Measurements from ENCODE around the gene SAAL1. TPM values are rescaled to one million over a fixed set of nuclear protein-coding genes. Genes with fewer than 3 reads are reported as not detected.
A peak's percentile ranks its signal among the peaks of the same experiment; 100 is the strongest.

The SAAL1 gene
- total RNA-seq, 2 donors from 2014 or later: 11.8 to 18.6 TPM

- peak; percentile 83 for TF ChIP-seq CTCF (IDR thresholded peaks at IDR 0.05)
Measured at GRCh38 chr11:18115360-18116127, 9.7 kb upstream of the SAAL1 start.

GRCh38 chr11:18111005-18111404 lies 5.1 kb upstream of the SAAL1 start:
- Histone ChIP-seq H3K4me3 (no peak overlapping the region), H3K36me3 (no peaks in the 10 kb centered on the region), H3K9me3 (no peaks in the 10 kb centered on the region), H3K4me1 (ENCODE audit: control insufficient read depth in 1 of 2, low read depth in 2 of 2) (peaks cover 0 to 4% of the 10 kb centered on the region in 2 donors), H3K27me3 (replicated peaks; ENCODE audit: insufficient read depth) (no peaks in the 10 kb centered on the region), H3K27ac (no peak overlapping the region)
- DNase-seq (ENCODE audit: low spot score) (no peak), ATAC-seq (ENCODE audit: insufficient number of reproducible peaks, low FRiP score, low read depth) (no peak)
- TF ChIP-seq CTCF (IDR thresholded peaks at IDR 0.05): no peak

More at GRCh38 chr11:18115360-18116127, 9.7 kb upstream of the SAAL1 start:
- H3K4me3 ChIP-seq: no peak overlapping the region
- H3K9me3 ChIP-seq: no peaks in the 10 kb centered on the region
- ATAC-seq (ENCODE audit: insufficient number of reproducible peaks, low FRiP score, low read depth) (no peak), DNase-seq (ENCODE audit: low spot score) (no peak)
- no peak overlapping the region for H3K27ac ChIP-seq
- H3K4me1 ChIP-seq (ENCODE audit: control insufficient read depth in 1 of 2, low read depth in 2 of 2): no peaks in the 10 kb centered on the region
- H3K36me3 ChIP-seq: no peaks in the 10 kb centered on the region
- H3K27me3 ChIP-seq (replicated peaks; ENCODE audit: insufficient read depth): no peaks in the 10 kb centered on the region

GRCh38 chr11:18108254-18108653 lies 2.4 kb upstream of the SAAL1 start:
- TF ChIP-seq CTCF (IDR thresholded peaks at IDR 0.05): no peak
- no peak overlapping the region for H3K4me3 ChIP-seq
- H3K27me3 ChIP-seq (replicated peaks; ENCODE audit: insufficient read depth): no peaks in the 10 kb centered on the region
- H3K27ac ChIP-seq: no peak overlapping the region
- ATAC-seq (ENCODE audit: insufficient number of reproducible peaks, low FRiP score, low read depth): no peak
- DNase-seq (ENCODE audit: low spot score): no peak
- H3K9me3 ChIP-seq: no peaks in the 10 kb centered on the region
- H3K36me3 ChIP-seq: no peaks in the 10 kb centered on the region
- H3K4me1 ChIP-seq (ENCODE audit: control insufficient read depth in 1 of 2, low read depth in 2 of 2): peaks cover 10 to 18% of the 10 kb centered on the region in 2 donors

GRCh38 chr11:18106688-18107087 lies 806 bp upstream of the SAAL1 start:
- peak overlapping the region; percentile 80 for H3K4me3 ChIP-seq
- no peaks in the 10 kb centered on the region for H3K27me3 ChIP-seq (replicated peaks; ENCODE audit: insufficient read depth)
- no peak overlapping the region for H3K27ac ChIP-seq
- TF ChIP-seq CTCF (IDR thresholded peaks at IDR 0.05): no peak
- no peak for ATAC-seq (ENCODE audit: insufficient number of reproducible peaks, low FRiP score, low read depth)
- no peaks in the 10 kb centered on the region for H3K9me3 ChIP-seq
- peaks cover 10 to 18% of the 10 kb centered on the region in 2 donors for H3K4me1 ChIP-seq (ENCODE audit: control insufficient read depth in 1 of 2, low read depth in 2 of 2)
- DNase-seq (ENCODE audit: low spot score): no peak
- peaks cover 3% of the 10 kb centered on the region for H3K36me3 ChIP-seq

- peaks cover 3% of the 10 kb centered on the region for H3K36me3 ChIP-seq
- peak overlapping the region; percentile 17 to 45 for H3K27ac ChIP-seq
- no peak for ATAC-seq (ENCODE audit: insufficient number of reproducible peaks, low FRiP score, low read depth)
- no peaks in the 10 kb centered on the region for H3K27me3 ChIP-seq (replicated peaks; ENCODE audit: insufficient read depth)
- H3K9me3 ChIP-seq: no peaks in the 10 kb centered on the region
- peaks cover 10 to 18% of the 10 kb centered on the region in 2 donors for H3K4me1 ChIP-seq (ENCODE audit: control insufficient read depth in 1 of 2, low read depth in 2 of 2)
- H3K4me3 ChIP-seq: peak overlapping the region; percentile 80
- no peak for TF ChIP-seq CTCF (IDR thresholded peaks at IDR 0.05)
- DNase-seq (ENCODE audit: low spot score): no peak
Measured at GRCh38 chr11:18105086-18105801, 638 bp downstream of the SAAL1 start.

All from thoracic aorta (tissue), 2 donors.